ACC112 (cell line): ENCODE data around the gene ANP32E.

ENCODE experiments used
- H2AFZ ChIP-seq: fragments of 200-600 bp; sonication (generic); one replicate; pipeline ENCODE4 v1.6.0; 2017; ENCODE audit warnings: antibody characterized with exemption, low read length; ENCODE audit not compliant: unreplicated experiment
- H3K27ac ChIP-seq: fragments of 200-600 bp; sonication (generic); 2 replicates; pipeline ENCODE4 v1.5.1; 2014; ENCODE audit warnings: low read depth, mild to moderate bottlenecking, antibody characterized with exemption, low read length, moderate library complexity
- H3K27me3 ChIP-seq: fragments of 200-600 bp; sonication (generic); 2 replicates; pipeline ENCODE4 v1.6.1; 2014; ENCODE audit warnings: mild to moderate bottlenecking, antibody characterized with exemption, low read length, moderate library complexity, mixed read lengths; ENCODE audit not compliant: insufficient read depth
- H3K36me3 ChIP-seq: fragments of 200-600 bp; sonication (generic); 2 replicates; pipeline ENCODE4 v1.6.1; 2016; ENCODE audit warnings: mild to moderate bottlenecking, antibody characterized with exemption, low read length, moderate library complexity, mixed read lengths; ENCODE audit not compliant: insufficient read depth
- H3K4me1 ChIP-seq: fragments of 200-600 bp; sonication (generic); one replicate; pipeline ENCODE4 v1.6.1; 2016; ENCODE audit warnings: low read length, mixed read lengths; ENCODE audit not compliant: insufficient read depth, unreplicated experiment, control insufficient read depth
- H3K4me3 ChIP-seq: fragments of 200-600 bp; sonication (generic); 2 replicates; pipeline ENCODE4 v1.5.1; 2014; ENCODE audit warnings: mild to moderate bottlenecking, low read depth, low read length
- H3K79me2 ChIP-seq: fragments of 200-600 bp; sonication (generic); one replicate; pipeline ENCODE4 v1.6.0; 2016; ENCODE audit warnings: low read length; ENCODE audit not compliant: control insufficient read depth, unreplicated experiment, insufficient read depth

Gene ANP32E

GRCh38 chr1:150168960-150169601, 66.8 kb downstream of the ANP32E start:
- Histone ChIP-seq H3K27me3 (no peaks in the 10 kb centered on the region), H3K79me2 (no peaks in the 10 kb centered on the region), H3K27ac (no peak overlapping the region), H3K36me3 (no peaks in the 10 kb centered on the region), H3K4me1 (peaks cover under 1% of the 10 kb centered on the region), H3K4me3 (no peak overlapping the region), H2AFZ (no peak overlapping the region)
